H1 (cell line): ENCODE data around the gene ARGLU1. TPM values are rescaled to one million over a fixed set of nuclear protein-coding genes. Genes with fewer than 3 reads are reported as not detected.

Source experiments
- CTCF ChIA-PET: fragments of 300-600 bp; sonication (Branson Sonifier 250); formaldehyde crosslinking; loops from one replicate; lab custom pipeline; 2021; ENCODE audit not compliant: partially characterized antibody; lab: Charles Lee
- POLR2A ChIA-PET: fragments of 300-600 bp; sonication (Branson Sonifier 250); formaldehyde crosslinking; loops from one replicate; lab custom pipeline; 2021; ENCODE audit warnings: inconsistent platforms; ENCODE audit not compliant: partially characterized antibody; lab: Charles Lee
- DNase-seq, 2 experiments: peaks; one replicate each; pipeline versions ENCODE4 v3.0.0 to v3.0.0-alpha.2; 2010 to 2022; ENCODE audit warnings: low spot score in 2 of 2, low read depth in 1 of 2, mixed read lengths in 1 of 2
- FAIRE-seq: peaks from 2 replicates; lab custom pipeline; 2011; peaks lifted over from hg19 to GRCh38; lab: Jason Lieb, UNC
- H2AFZ ChIP-seq: 2 replicates; pipeline ENCODE4 v1.8.1; 2012; ENCODE audit warnings: low read length, inconsistent platforms
- H2AK5ac ChIP-seq: 2 replicates; pipeline ENCODE4 v1.6.1; 2013; ENCODE audit warnings: low read depth, low read length
- H2BK120ac ChIP-seq: replicated peaks from 2 replicates; pipeline ENCODE3; 2013; ENCODE audit warnings: low read depth, low read length, inconsistent platforms
- H2BK12ac ChIP-seq: 2 replicates; pipeline ENCODE4 v1.6.1; 2013; ENCODE audit warnings: low read depth, low read length
- H2BK15ac ChIP-seq: 2 replicates; pipeline ENCODE4 v1.6.1; 2013; ENCODE audit warnings: low read length
- H2BK20ac ChIP-seq: 2 replicates; pipeline ENCODE4 v1.6.1; 2013; ENCODE audit warnings: low read length
- H2BK5ac ChIP-seq: 2 replicates; pipeline ENCODE4 v1.6.1; 2013; ENCODE audit warnings: low read depth, low read length
- H3K14ac ChIP-seq: 2 replicates; pipeline ENCODE4 v1.6.1; 2013; ENCODE audit warnings: inconsistent platforms; ENCODE audit not compliant: insufficient read length
- H3K18ac ChIP-seq: 2 replicates; pipeline ENCODE4 v1.6.1; 2013; ENCODE audit warnings: low read length; ENCODE audit errors: extremely low read depth
- H3K23ac ChIP-seq: 2 replicates; pipeline ENCODE4 v1.6.1; 2013; ENCODE audit warnings: inconsistent platforms; ENCODE audit not compliant: insufficient read length
- H3K23me2 ChIP-seq: 2 replicates; pipeline ENCODE4 v1.6.1; 2013; ENCODE audit warnings: low read depth, low read length
- H3K27ac ChIP-seq: 2 replicates; pipeline ENCODE4 v1.6.1; 2011; ENCODE audit warnings: low read depth, low read length, inconsistent platforms
- H3K27me3 ChIP-seq, 4 experiments: replicated peaks in 1 of 4; 1 replicate in 1 of 4; 2 replicates in 3 of 4; pipeline versions ENCODE4 v1.6.1 to v1.8.1; 2011 to 2013; ENCODE audit warnings: low read length in 3 of 4, mild to moderate bottlenecking in 3 of 4, inconsistent platforms in 2 of 4, mixed read lengths in 2 of 4, moderate library complexity in 1 of 4; ENCODE audit not compliant: control insufficient read depth in 3 of 4, insufficient read depth in 3 of 4; ENCODE audit errors: extremely low read depth in 1 of 4
- H3K36me3 ChIP-seq, 4 experiments: 2 replicates each; pipeline versions ENCODE4 v1.6.1 to v1.8.1; 2011 to 2013; ENCODE audit warnings: mild to moderate bottlenecking in 4 of 4, low read length in 3 of 4, moderate library complexity in 2 of 4, control low read depth in 1 of 4, inconsistent platforms in 1 of 4; ENCODE audit not compliant: insufficient read depth in 4 of 4, control insufficient read depth in 2 of 4
- H3K4ac ChIP-seq: replicated peaks from 2 replicates; pipeline ENCODE3; 2013; ENCODE audit warnings: low read length, low read depth, mixed read lengths, inconsistent platforms; ENCODE audit not compliant: insufficient read length
- H3K4me1 ChIP-seq, 4 experiments: replicated peaks in 1 of 4; 1 replicate in 1 of 4; 2 replicates in 3 of 4; pipeline versions ENCODE4 v1.6.1 to v1.8.1; 2011 to 2013; ENCODE audit warnings: low read length in 3 of 4, inconsistent platforms in 2 of 4, mixed read lengths in 1 of 4; ENCODE audit not compliant: insufficient read depth in 4 of 4, control insufficient read depth in 3 of 4
- H3K4me2 ChIP-seq, 2 experiments: 2 replicates each; pipeline versions ENCODE4 v1.6.1 to v1.8.1; 2011 to 2013; ENCODE audit warnings: low read depth in 2 of 2, low read length in 2 of 2, control low read depth in 1 of 2, inconsistent platforms in 1 of 2, mild to moderate bottlenecking in 1 of 2; ENCODE audit not compliant: insufficient read depth in 1 of 2
- H3K4me3 ChIP-seq, 4 experiments: fragments of 200-600, 300-600 bp in 1 of 4; sonication (generic), shearing (Covaris generic), sonication (Bioruptor Twin) in 1 of 4; 2 replicates each; pipeline versions ENCODE4 v1.5.1 to v1.8.1; 2011 to 2016; ENCODE audit warnings: low read length in 4 of 4, low read depth in 3 of 4, control low read depth in 2 of 4, inconsistent platforms in 2 of 4, mild to moderate bottlenecking in 2 of 4, mixed read lengths in 1 of 4, moderate library complexity in 1 of 4; ENCODE audit not compliant: insufficient read depth in 2 of 4; ENCODE audit errors: extremely low read depth in 1 of 4
- H3K56ac ChIP-seq: replicated peaks from 2 replicates; pipeline ENCODE3; 2013; ENCODE audit warnings: low read depth, mild to moderate bottlenecking, mixed read lengths, low read length, inconsistent platforms; ENCODE audit not compliant: insufficient read length
- H3K79me1 ChIP-seq: 2 replicates; pipeline ENCODE4 v1.6.1; 2013; ENCODE audit warnings: low read depth, low read length, control low read depth
- H3K79me2 ChIP-seq, 2 experiments: 2 replicates each; pipeline versions ENCODE4 v1.6.1 to v1.8.1; 2012 to 2013; ENCODE audit warnings: low read length in 2 of 2, mild to moderate bottlenecking in 2 of 2, inconsistent platforms in 1 of 2; ENCODE audit not compliant: insufficient read depth in 2 of 2, control insufficient read depth in 1 of 2
- H3K9ac ChIP-seq, 4 experiments: replicated peaks in 1 of 4; 1 replicate in 1 of 4; 2 replicates in 3 of 4; pipeline versions ENCODE4 v1.6.1 to v1.8.1; 2011 to 2013; ENCODE audit warnings: low read depth in 3 of 4, low read length in 3 of 4, control low read depth in 2 of 4, mild to moderate bottlenecking in 2 of 4, moderate library complexity in 2 of 4, inconsistent platforms in 1 of 4; ENCODE audit errors: extremely low read depth in 1 of 4
- H3K9me3 ChIP-seq, 2 experiments: 2 replicates each; pipeline versions ENCODE4 v1.6.1 to v1.8.1; 2012 to 2013; ENCODE audit warnings: mild to moderate bottlenecking in 2 of 2, moderate library complexity in 2 of 2, control low read depth in 1 of 2, inconsistent platforms in 1 of 2, low read depth in 1 of 2, low read length in 1 of 2, mixed read lengths in 1 of 2; ENCODE audit not compliant: insufficient read depth in 2 of 2
- H4K20me1 ChIP-seq, 2 experiments: replicated peaks in 1 of 2; 2 replicates each; pipeline versions ENCODE3 to v1.8.1; 2011 to 2013; ENCODE audit warnings: inconsistent platforms in 2 of 2, low read length in 2 of 2, mild to moderate bottlenecking in 1 of 2; ENCODE audit not compliant: insufficient read depth in 2 of 2, control insufficient read depth in 1 of 2
- H4K5ac ChIP-seq: 2 replicates; pipeline ENCODE4 v1.6.1; 2013; ENCODE audit warnings: low read length, low read depth, mixed read lengths, inconsistent platforms; ENCODE audit not compliant: insufficient read length
- H4K8ac ChIP-seq: 2 replicates; pipeline ENCODE4 v1.8.0; 2013; ENCODE audit warnings: mild to moderate bottlenecking, moderate library complexity, low read length, inconsistent platforms; ENCODE audit not compliant: insufficient read depth; ENCODE audit errors: extremely low read depth
- H4K91ac ChIP-seq: replicated peaks from 2 replicates; pipeline ENCODE3; 2013; ENCODE audit warnings: low read length, mixed read lengths, inconsistent platforms; ENCODE audit not compliant: insufficient read length
- CHD2 ChIP-seq: IDR thresholded peaks from 2 replicates; pipeline ENCODE4 v1.6.1; 2012; ENCODE audit warnings: low read length, improper control_type of control experiment
- EP300 ChIP-seq, 2 experiments: IDR thresholded peaks; 1 replicate in 1 of 2; 2 replicates in 1 of 2; pipeline ENCODE4 v1.6.1; 2011 to 2012; ENCODE audit warnings: low read depth in 2 of 2, low read length in 2 of 2, mild to moderate bottlenecking in 2 of 2, borderline replicate concordance in 1 of 2, inconsistent platforms in 1 of 2, moderate library complexity in 1 of 2
- GTF2F1 ChIP-seq: IDR thresholded peaks from 2 replicates; pipeline ENCODE4 v1.6.1; 2012; ENCODE audit warnings: low read depth, low read length, improper control_type of control experiment, borderline replicate concordance
- KDM4A ChIP-seq: IDR thresholded peaks from one replicate; pipeline ENCODE4 v1.7.1; 2012; ENCODE audit warnings: low read depth, mild to moderate bottlenecking, moderate library complexity, low read length, inconsistent platforms; ENCODE audit not compliant: severe bottlenecking
- NANOG ChIP-seq: IDR thresholded peaks from 2 replicates; pipeline ENCODE4 v1.6.1; 2011; ENCODE audit warnings: low read length, low read depth, mild to moderate bottlenecking, inconsistent platforms; ENCODE audit not compliant: insufficient read depth, poor library complexity, severe bottlenecking
- RBBP5 ChIP-seq: IDR thresholded peaks from 2 replicates; pipeline ENCODE4 v1.7.1; 2012; ENCODE audit warnings: low read depth, mild to moderate bottlenecking, inconsistent platforms, low read length, moderate library complexity, borderline replicate concordance
- RNF2 ChIP-seq: fragments of 200-900, 300-1000 bp; sonication (generic); IDR thresholded peaks from 2 replicates; pipeline ENCODE4 v1.7.1; 2016; ENCODE audit warnings: borderline replicate concordance, low read depth, mild to moderate bottlenecking, antibody characterized with exemption, low read length; ENCODE audit not compliant: poor library complexity, severe bottlenecking; ENCODE audit errors: missing control alignments
- SP2 ChIP-seq: IDR thresholded peaks from 2 replicates; pipeline ENCODE4 v1.6.1; 2012; ENCODE audit warnings: mild to moderate bottlenecking, low read length, inconsistent platforms
- ZNF274 ChIP-seq: IDR thresholded peaks from 2 replicates; pipeline ENCODE4 v1.7.0; 2012; ENCODE audit warnings: low read length, borderline replicate concordance; ENCODE audit errors: extremely low read depth
- WGBS, 2 experiments: shearing (Covaris generic) in 1 of 2; methylation state at CpG; one replicate each; pipeline versions ENCODE4 v1.1.6 to v1.1.7; 2013 to 2015; ENCODE audit warnings: low lambda C conversion rate in 2 of 2, mixed read lengths in 2 of 2, inconsistent platforms in 1 of 2, low coverage in 1 of 2, missing lambda C conversion rate in 1 of 2; ENCODE audit not compliant: insufficient replicate concordance in 2 of 2, insufficient coverage in 1 of 2, insufficient read length in 1 of 2; ENCODE audit errors: extremely low coverage in 1 of 2, missing lambda C conversion rate in 1 of 2; 5-methylcytosine and 5-hydroxymethylcytosine counted together
- polyA plus RNA-seq, 7 experiments: library from polyadenylated mRNA; depleted of rRNA in 3 of 7; stranded (reverse) in 5 of 7; unstranded in 2 of 7; fragments of >200 nt in 5 of 7; fragments of 200-250 nt in 2 of 7; gene quantifications; 1 replicate in 5 of 7; 2 replicates in 1 of 7; 4 replicates in 1 of 7; pipeline versions ENCODE4 v1.2.1 to v1.2.3, GENCODE V29; 2011 to 2013; ENCODE audit warnings: missing spikeins in 2 of 7, mixed read lengths in 2 of 7
- total RNA-seq: library from RNA; stranded (reverse); fragmentation: NEBNext Ultra II Directional; extraction: Animal tissue kit (Norgen Biotek cat#: 25700); gene quantifications from 2 replicates; pipeline ENCODE4 v1.2.1, GENCODE V29; 2021
- TF ChIP-seq, protein P1 (sequence below): IDR thresholded peaks from 2 replicates; pipeline ENCODE4 v1.6.1; 2012; ENCODE audit warnings: inconsistent platforms

Gene ARGLU1
- total and polyA plus RNA-seq, 2 of the 8 experiments (the other 6 are each of a cell fraction or from before 2014, with no cell fraction given) = 47.8 to 84.9 TPM

DNA sequence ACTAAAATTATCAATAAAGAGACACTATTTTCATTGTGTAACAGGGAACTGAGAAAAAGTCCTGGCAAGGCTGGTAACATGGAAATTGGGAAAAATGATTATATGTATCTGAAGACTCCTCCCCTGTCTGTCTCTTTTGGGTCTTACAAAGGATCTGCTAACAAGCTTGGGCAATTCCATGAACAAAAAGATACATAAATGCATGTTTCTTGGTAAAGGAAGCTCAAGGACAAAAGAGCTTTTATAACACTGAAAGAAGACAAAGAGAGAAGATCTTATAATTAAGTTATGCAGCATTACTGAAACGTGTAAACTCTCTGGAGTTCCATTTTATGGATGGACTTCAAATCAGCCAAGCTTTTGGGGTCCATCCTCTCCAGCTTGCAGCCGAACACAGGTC lies 61.7 kb downstream of the ARGLU1 start:
- no peak overlapping the region for H3K18ac ChIP-seq
- H2BK120ac ChIP-seq = no peak overlapping the region
- WGBS, 2 experiments = 91% methylated on average over 2 of the region's 2 CpGs; no CpG with 5 or more reads in 1 of the 2 experiments
- peaks cover 0 to 3% (median 0%) of the 10 kb centered on the region in 4 experiments; a peak in 3 of 7 replicates for H3K4me1 ChIP-seq
- POLR2A ChIA-PET = interaction anchor here (2.1 kb wide), 1 partner anchor 25 kb away, joined by 4 read pairs; no protein-coding TSS in a partner anchor
- H2AFZ ChIP-seq = no peak overlapping the region
- H2BK15ac ChIP-seq = no peak overlapping the region
- no peaks in the 10 kb centered on the region for H3K27me3 ChIP-seq
- H3K9me3 ChIP-seq = no peaks in the 10 kb centered on the region
- no peak overlapping the region for H4K91ac ChIP-seq
- no peak overlapping the region for H4K5ac ChIP-seq
- H3K36me3 ChIP-seq = no peaks in the 10 kb centered on the region; a peak in 2 of 8 replicates
- no peak overlapping the region for H2BK20ac ChIP-seq
- H3K14ac ChIP-seq = no peak overlapping the region
- H3K56ac ChIP-seq = no peak overlapping the region
- H3K9ac ChIP-seq = no peak overlapping the region
- no peak overlapping the region for H4K8ac ChIP-seq
- no peak overlapping the region for H3K4me2 ChIP-seq
- H3K27ac ChIP-seq = no peak overlapping the region
- no peak overlapping the region for H3K4me3 ChIP-seq
- H3K23me2 ChIP-seq = no peaks in the 10 kb centered on the region
- peaks cover 3 to 8% of the 10 kb centered on the region in 2 experiments; a peak in 2 of 4 replicates for H3K79me2 ChIP-seq
- H2AK5ac ChIP-seq = no peak overlapping the region
- H3K4ac ChIP-seq = no peak overlapping the region
- DNase-seq (no peak), FAIRE-seq (no peak)
- no peak overlapping the region for H3K23ac ChIP-seq
- H3K79me1 ChIP-seq = no peaks in the 10 kb centered on the region; the same call in 1 of the 2 replicates
- H2BK12ac ChIP-seq = no peak overlapping the region; the same call in 1 of the 2 replicates
- CTCF ChIA-PET = no interaction called here
- no peak overlapping the region for H2BK5ac ChIP-seq
- no peaks in the 10 kb centered on the region for H4K20me1 ChIP-seq
- no peak for TF ChIP-seq RBBP5
- TF ChIP-seq GTF2F1 = no peak
- no peak for TF ChIP-seq NANOG
- no peak for TF ChIP-seq CHD2
- TF ChIP-seq ZNF274 = no peak
- TF ChIP-seq EP300 (IDR thresholded peaks at IDR 0.05; ENCODE audit: borderline replicate concordance in 1 of 2, low read depth in 2 of 2, low read length in 2 of 2) = no peak
- TF ChIP-seq, protein P1, sequence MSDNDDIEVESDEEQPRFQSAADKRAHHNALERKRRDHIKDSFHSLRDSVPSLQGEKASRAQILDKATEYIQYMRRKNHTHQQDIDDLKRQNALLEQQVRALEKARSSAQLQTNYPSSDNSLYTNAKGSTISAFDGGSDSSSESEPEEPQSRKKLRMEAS = no peak
- no peak for TF ChIP-seq RNF2
- TF ChIP-seq KDM4A = no peak
- no peak for TF ChIP-seq SP2
